Caco-2 (cell line): ENCODE data around the gene NDFIP1. TPM values are rescaled to one million over a fixed set of nuclear protein-coding genes. Genes with fewer than 3 reads are reported as not detected.

Experiments used
- BruUV-seq: library from RNA; stranded (reverse); fragments of 400-500 nt; replicated peaks from 2 replicates; lab custom pipeline; 2021; lab: Mats Ljungman, UMichigan
- CTCF ChIA-PET: fragments of 300-600 bp; sonication (Branson Sonifier 250); formaldehyde crosslinking; loops from one replicate; lab custom pipeline; 2022; ENCODE audit warnings: antibody characterized with exemption; lab: Charles Lee
- POLR2A ChIA-PET: fragments of 300-600 bp; sonication (Branson Sonifier 250); formaldehyde crosslinking; loops from one replicate; lab custom pipeline; 2022; ENCODE audit warnings: antibody characterized with exemption; lab: Charles Lee
- DNase-seq, 2 experiments: peaks; one replicate each; pipeline versions ENCODE4 v3.0.0 to v3.0.0-alpha.2; 2020 to 2022
- H3K27me3 ChIP-seq: replicated peaks from 2 replicates; pipeline ENCODE4 v1.6.0; 2011; ENCODE audit warnings: low read length; ENCODE audit not compliant: control insufficient read depth, insufficient read depth
- H3K36me3 ChIP-seq: 2 replicates; pipeline ENCODE4 v1.5.1; 2011; ENCODE audit warnings: low read length; ENCODE audit not compliant: control insufficient read depth, insufficient read depth
- H3K4me1 ChIP-seq: fragments of 250-450 bp; sonication (Bioruptor Pico); 2 replicates; pipeline ENCODE4 v1.5.1; 2020; ENCODE audit warnings: mild to moderate bottlenecking
- H3K4me3 ChIP-seq: 2 replicates; pipeline ENCODE4 v1.5.1; 2011; ENCODE audit warnings: low read depth, mild to moderate bottlenecking, control low read depth, low read length
- H3K9me3 ChIP-seq: fragments of 250-450 bp; sonication (Bioruptor Pico); 2 replicates; pipeline ENCODE4 v1.5.1; 2020; ENCODE audit warnings: mild to moderate bottlenecking, moderate library complexity
- H3K27ac Mint-ChIP-seq: one replicate; pipeline ENCODE4 v1.8.0; 2022; ENCODE audit warnings: mixed read lengths; ENCODE audit not compliant: unreplicated experiment
- H3K27me3 Mint-ChIP-seq: one replicate; pipeline ENCODE4 v1.8.0; 2022; ENCODE audit warnings: mixed read lengths; ENCODE audit not compliant: insufficient read depth, unreplicated experiment
- H3K36me3 Mint-ChIP-seq: one replicate; pipeline ENCODE4 v1.8.0; 2022; ENCODE audit warnings: mild to moderate bottlenecking, mixed read lengths; ENCODE audit not compliant: insufficient read depth, unreplicated experiment
- H3K4me1 Mint-ChIP-seq: one replicate; pipeline ENCODE4 v1.8.0; 2022; ENCODE audit warnings: low read depth, mixed read lengths; ENCODE audit not compliant: unreplicated experiment
- H3K4me3 Mint-ChIP-seq: one replicate; pipeline ENCODE4 v1.8.0; 2022; ENCODE audit warnings: mild to moderate bottlenecking, moderate library complexity, mixed read lengths; ENCODE audit not compliant: unreplicated experiment
- H3K9me3 Mint-ChIP-seq: one replicate; pipeline ENCODE4 v1.8.0; 2022; ENCODE audit warnings: mixed read lengths; ENCODE audit not compliant: unreplicated experiment
- CTCF ChIP-seq, 2 experiments: fragments of 200-600 bp in 1 of 2; IDR thresholded peaks; 1 replicate in 1 of 2; 2 replicates in 1 of 2; pipeline versions ENCODE4 v1.5.1 to v1.8.0; 2011 to 2022; ENCODE audit warnings: antibody characterized with exemption in 1 of 2, control low read depth in 1 of 2, inconsistent platforms in 1 of 2, low read depth in 1 of 2, low read length in 1 of 2, mild to moderate bottlenecking in 1 of 2, moderate library complexity in 1 of 2; ENCODE audit not compliant: insufficient read depth in 1 of 2, severe bottlenecking in 1 of 2, unreplicated experiment in 1 of 2
- intact Hi-C: fragments of 100-400 bp; cut with micrococcal nuclease; formaldehyde crosslinking; loops from one replicate; pipeline ENCODE4 v1.10.0; 2022; ENCODE audit not compliant: unreplicated experiment
- total RNA-seq: library from RNA; stranded (reverse); gene quantifications from 2 replicates; pipeline ENCODE4 v1.2.3, GENCODE V29; 2022

Gene NDFIP1
- total RNA-seq, 1 experiment from 2014 or later, result 51.6 TPM

- H3K4me3 ChIP-seq, result no peak overlapping the region
- Mint-ChIP-seq H3K4me3 (no peak overlapping the region), H3K9me3 (no peaks in the 10 kb centered on the region), H3K27ac (peak overlapping the region; percentile 61), H3K27me3 (no peaks in the 10 kb centered on the region), H3K4me1 (peaks cover 16% of the 10 kb centered on the region), H3K36me3 (no peaks in the 10 kb centered on the region)
- peaks cover 30% of the 10 kb centered on the region for H3K4me1 ChIP-seq
- H3K9me3 ChIP-seq, result no peaks in the 10 kb centered on the region
- intact Hi-C loops, result no loop called here
- H3K36me3 ChIP-seq, result no peaks in the 10 kb centered on the region
- ChIA-PET CTCF (interaction anchor here (0.6 kb wide), 1 partner anchor 40 kb away, joined by 5 read pairs; no protein-coding TSS in a partner anchor), POLR2A (no interaction called here)
- BruUV-seq, result no TSS peak
- H3K27me3 ChIP-seq, result no peaks in the 10 kb centered on the region
- no peak for TF ChIP-seq CTCF (IDR thresholded peaks at IDR 0.05; ENCODE audit: insufficient read depth in 1 of 2, low read depth in 1 of 2, low read length in 1 of 2, severe bottlenecking in 1 of 2, unreplicated experiment in 1 of 2)
- DNase-seq, result no peak
These were observed 83.2 kb downstream of the NDFIP1 start for GRCh38 chr5:142191776-142192175.

DNA sequence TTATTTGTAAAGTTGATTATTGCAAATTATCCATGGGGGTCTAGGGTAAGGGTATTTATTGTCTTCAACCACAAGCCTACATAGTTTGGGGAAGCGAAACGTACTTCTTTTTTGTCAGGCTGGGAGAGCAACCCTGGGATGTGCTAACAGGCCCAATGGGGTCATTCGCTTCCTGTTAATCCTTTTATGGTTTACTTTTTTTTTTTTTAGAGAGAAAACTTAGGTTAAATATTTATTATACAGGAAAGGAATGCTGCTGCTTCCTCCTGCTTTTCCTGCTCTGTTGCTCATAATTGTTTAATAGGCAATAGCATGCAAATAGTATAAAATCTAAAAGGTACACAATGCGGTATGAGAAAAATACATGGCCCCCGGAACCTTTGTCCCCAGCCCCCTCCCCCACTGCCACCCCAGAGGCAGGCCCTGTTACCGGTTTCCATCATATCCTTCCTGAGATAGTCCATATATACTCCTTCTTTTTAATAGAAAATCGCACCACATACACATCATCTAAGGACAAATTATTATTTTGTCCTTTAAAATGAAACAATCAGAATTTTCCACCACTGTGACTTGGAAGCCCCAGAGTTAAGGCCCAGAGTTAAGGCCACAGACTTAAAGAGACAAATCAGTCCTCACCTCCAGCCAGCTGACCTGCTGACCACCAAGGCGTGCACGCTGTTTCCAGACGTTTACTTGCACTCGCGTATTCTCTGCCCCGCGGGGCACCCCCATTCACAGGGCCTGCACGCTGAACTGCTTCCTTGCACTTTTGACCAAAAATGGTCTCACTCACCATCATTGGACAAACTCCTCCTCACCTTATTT is 83.9 kb downstream of the NDFIP1 start:
- H3K36me3 Mint-ChIP-seq, result no peaks in the 10 kb centered on the region
- intact Hi-C loops, result no loop called here
- Histone ChIP-seq H3K9me3 (no peaks in the 10 kb centered on the region), H3K36me3 (no peaks in the 10 kb centered on the region), H3K4me1 (peaks cover 25% of the 10 kb centered on the region), H3K27me3 (no peaks in the 10 kb centered on the region), H3K4me3 (no peak overlapping the region)
- no peaks in the 10 kb centered on the region for H3K27me3 Mint-ChIP-seq
- H3K27ac Mint-ChIP-seq, result peak overlapping the region; percentile 61
- no peak for TF ChIP-seq CTCF (IDR thresholded peaks at IDR 0.05; ENCODE audit: insufficient read depth in 1 of 2, low read depth in 1 of 2, low read length in 1 of 2, severe bottlenecking in 1 of 2, unreplicated experiment in 1 of 2)
- no TSS peak for BruUV-seq
- CTCF ChIA-PET, result interaction anchor here (0.6 kb wide), 1 partner anchor 40 kb away, joined by 5 read pairs; no protein-coding TSS in a partner anchor
- no peaks in the 10 kb centered on the region for H3K9me3 Mint-ChIP-seq
- POLR2A ChIA-PET, result no interaction called here
- no peak for DNase-seq
- H3K4me3 Mint-ChIP-seq, result no peak overlapping the region
- H3K4me1 Mint-ChIP-seq, result peaks cover 10% of the 10 kb centered on the region

- no peak for DNase-seq
- intact Hi-C loops, result no loop called here
- TF ChIP-seq CTCF (IDR thresholded peaks at IDR 0.05; ENCODE audit: insufficient read depth in 1 of 2, low read depth in 1 of 2, low read length in 1 of 2, severe bottlenecking in 1 of 2, unreplicated experiment in 1 of 2), result no peak
- Mint-ChIP-seq H3K4me1 (peaks cover 6% of the 10 kb centered on the region), H3K27ac (no peak overlapping the region), H3K36me3 (no peaks in the 10 kb centered on the region), H3K27me3 (no peaks in the 10 kb centered on the region), H3K9me3 (no peaks in the 10 kb centered on the region), H3K4me3 (no peak overlapping the region)
- POLR2A ChIA-PET, result no interaction called here
- no peaks in the 10 kb centered on the region for H3K36me3 ChIP-seq
- peaks cover 20% of the 10 kb centered on the region for H3K4me1 ChIP-seq
- H3K9me3 ChIP-seq, result no peaks in the 10 kb centered on the region
- no TSS peak for BruUV-seq
- CTCF ChIA-PET, result no interaction called here
- H3K4me3 ChIP-seq, result no peak overlapping the region
- no peaks in the 10 kb centered on the region for H3K27me3 ChIP-seq
These were observed 84.5 kb downstream of the NDFIP1 start for GRCh38 chr5:142193114-142193428.
